Bone marrow (tissue), 2 donors: Measurements from ENCODE around the gene RAPGEF4.

ENCODE experiments used
- DNase-seq, 2 donors: peaks; one replicate each; lab custom pipeline; 2025; lab: John Stamatoyannopoulos, UW

Gene RAPGEF4

GRCh38 chr2:172823261-172823850 is 87.7 kb downstream of the RAPGEF4 start:
- DNase-seq, result no peak

GRCh38 chr2:172826522-172826921 is 90.9 kb downstream of the RAPGEF4 start:
- no peak for DNase-seq

GRCh38 chr2:172829229-172829628 is 93.6 kb downstream of the RAPGEF4 start:
- no peak for DNase-seq

GRCh38 chr2:172830482-172830881 is 94.8 kb downstream of the RAPGEF4 start:
- DNase-seq, result no peak

- DNase-seq, result no peak
Observed at GRCh38 chr2:172833898-172834297, 98.3 kb downstream of the RAPGEF4 start.

GRCh38 chr2:172834881-172835280 is 99.2 kb downstream of the RAPGEF4 start:
- DNase-seq, result no peak

GRCh38 chr2:172836347-172836821 is 100.7 kb downstream of the RAPGEF4 start:
- DNase-seq, result no peak

- DNase-seq, result no peak
Observed at GRCh38 chr2:172836827-172837226, 101.2 kb downstream of the RAPGEF4 start.

GRCh38 chr2:172839446-172839845 is 103.8 kb downstream of the RAPGEF4 start:
- no peak for DNase-seq

- no peak for DNase-seq
Observed at GRCh38 chr2:172842511-172843265, 107.0 kb downstream of the RAPGEF4 start.

GRCh38 chr2:172843266-172843582 is 107.6 kb downstream of the RAPGEF4 start:
- no peak for DNase-seq

- no peak for DNase-seq
Observed at GRCh38 chr2:172843902-172844715, 108.5 kb downstream of the RAPGEF4 start.

GRCh38 chr2:172845028-172845630 is 109.5 kb downstream of the RAPGEF4 start:
- no peak for DNase-seq

- no peak for DNase-seq
Observed at GRCh38 chr2:172846551-172846950, 110.9 kb downstream of the RAPGEF4 start.

GRCh38 chr2:172847188-172847587 is 111.5 kb downstream of the RAPGEF4 start:
- DNase-seq, result no peak

GRCh38 chr2:172848519-172848918 is 112.9 kb downstream of the RAPGEF4 start:
- no peak for DNase-seq

GRCh38 chr2:172849519-172850217 is 114.0 kb downstream of the RAPGEF4 start:
- DNase-seq, result no peak

- no peak for DNase-seq
Observed at GRCh38 chr2:172855588-172855987, 119.9 kb downstream of the RAPGEF4 start.

- no peak for DNase-seq
Observed at GRCh38 chr2:172856606-172857005, 121.0 kb downstream of the RAPGEF4 start.

- DNase-seq, result no peak
Observed at GRCh38 chr2:172858473-172858745, 122.8 kb downstream of the RAPGEF4 start.

GRCh38 chr2:172859581-172860335 is 124.1 kb downstream of the RAPGEF4 start:
- no peak for DNase-seq
